ENCODE measurements around the gene ZNF467. TPM values are rescaled to one million over a fixed set of nuclear protein-coding genes. Genes with fewer than 3 reads are reported as not detected.
A peak's percentile ranks its signal among the peaks of the same experiment; 100 is the strongest.

The ZNF467 gene
- total and polyA plus RNA-seq, 11 donors = 2.6 to 9.5 (median 4.7) TPM

DNA sequence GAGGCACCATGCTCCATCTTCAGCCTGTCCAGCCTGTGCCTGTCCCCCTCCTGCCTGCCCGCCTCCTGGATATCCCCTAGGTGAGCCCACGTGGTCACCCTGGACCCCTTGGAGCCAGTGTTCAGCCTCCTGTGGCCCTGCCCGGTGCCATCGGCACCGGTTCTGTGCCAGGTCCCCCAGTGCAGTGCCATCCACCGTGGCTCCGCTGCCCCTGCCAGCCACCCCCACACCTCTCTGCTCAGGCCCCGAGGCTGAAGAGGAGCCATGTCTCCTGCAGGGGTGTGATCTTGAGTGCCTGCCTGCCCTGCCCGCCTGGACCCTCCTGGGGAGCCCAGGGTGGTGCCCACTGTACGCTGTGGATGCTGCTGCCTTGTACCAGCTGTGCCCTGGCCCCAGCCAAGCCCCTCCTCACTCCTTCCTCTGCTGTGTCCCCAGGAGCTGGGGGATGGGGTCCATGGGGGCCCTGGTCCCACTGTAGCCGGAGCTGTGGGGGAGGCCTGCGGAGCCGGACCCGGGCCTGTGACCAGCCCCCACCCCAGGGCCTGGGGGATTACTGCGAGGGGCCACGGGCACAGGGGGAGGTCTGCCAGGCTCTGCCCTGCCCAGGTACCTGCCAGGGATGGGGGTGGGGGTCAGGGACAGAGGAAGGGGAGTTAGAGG lies 38.6 kb upstream of the ZNF467 start:
- DNase-seq (no peak), ATAC-seq (no peak)
- no peaks in the 10 kb centered on the region for H3K36me3 ChIP-seq
- WGBS, 4 donors = 87 to 92% (median 89%) methylated on average over 14 to 16 of the region's 16 CpGs
- no peak overlapping the region for H3K4me3 ChIP-seq
- no peaks in the 10 kb centered on the region for H3K27me3 ChIP-seq
- H3K9me3 ChIP-seq = no peaks in the 10 kb centered on the region
- intact Hi-C loops (cut with DNase I) = no loop called here
- no peaks in the 10 kb centered on the region for H3K4me1 ChIP-seq
- no peak overlapping the region for H3K27ac ChIP-seq
- TF ChIP-seq, protein P1, sequence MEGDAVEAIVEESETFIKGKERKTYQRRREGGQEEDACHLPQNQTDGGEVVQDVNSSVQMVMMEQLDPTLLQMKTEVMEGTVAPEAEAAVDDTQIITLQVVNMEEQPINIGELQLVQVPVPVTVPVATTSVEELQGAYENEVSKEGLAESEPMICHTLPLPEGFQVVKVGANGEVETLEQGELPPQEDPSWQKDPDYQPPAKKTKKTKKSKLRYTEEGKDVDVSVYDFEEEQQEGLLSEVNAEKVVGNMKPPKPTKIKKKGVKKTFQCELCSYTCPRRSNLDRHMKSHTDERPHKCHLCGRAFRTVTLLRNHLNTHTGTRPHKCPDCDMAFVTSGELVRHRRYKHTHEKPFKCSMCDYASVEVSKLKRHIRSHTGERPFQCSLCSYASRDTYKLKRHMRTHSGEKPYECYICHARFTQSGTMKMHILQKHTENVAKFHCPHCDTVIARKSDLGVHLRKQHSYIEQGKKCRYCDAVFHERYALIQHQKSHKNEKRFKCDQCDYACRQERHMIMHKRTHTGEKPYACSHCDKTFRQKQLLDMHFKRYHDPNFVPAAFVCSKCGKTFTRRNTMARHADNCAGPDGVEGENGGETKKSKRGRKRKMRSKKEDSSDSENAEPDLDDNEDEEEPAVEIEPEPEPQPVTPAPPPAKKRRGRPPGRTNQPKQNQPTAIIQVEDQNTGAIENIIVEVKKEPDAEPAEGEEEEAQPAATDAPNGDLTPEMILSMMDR (IDR thresholded peaks at IDR 0.05) = no peak
- TF ChIP-seq POLR2A (IDR thresholded peaks at IDR 0.05) = no peak

GRCh38 chr7:149811221-149811620 lies 37.8 kb upstream of the ZNF467 start:
- no peak for TF ChIP-seq POLR2A (IDR thresholded peaks at IDR 0.05)
- TF ChIP-seq, protein P1 (IDR thresholded peaks at IDR 0.05) = no peak
- peaks cover 0 to 3% (median 0%) of the 10 kb centered on the region in 9 donors for H3K27me3 ChIP-seq
- 38 to 58% (median 55%) methylated on average over 1 to 3 of the region's 3 CpGs for WGBS, 4 donors
- H3K4me3 ChIP-seq = no peak overlapping the region
- no peaks in the 10 kb centered on the region for H3K36me3 ChIP-seq
- no peaks in the 10 kb centered on the region for H3K4me1 ChIP-seq
- H3K9me3 ChIP-seq = no peaks in the 10 kb centered on the region
- DNase-seq = no peak
- no peak for ATAC-seq
- H3K27ac ChIP-seq = no peak overlapping the region
- intact Hi-C loops (cut with DNase I) = no loop called here

GRCh38 chr7:149809215-149809614 lies 35.8 kb upstream of the ZNF467 start:
- 49 to 73% (median 49%) methylated on average over 2 of the region's 2 CpGs; no CpG with 5 or more reads in 1 of the 4 donors for WGBS, 4 donors
- ATAC-seq = peak; percentile 60 to 82 (median 74)

DNA sequence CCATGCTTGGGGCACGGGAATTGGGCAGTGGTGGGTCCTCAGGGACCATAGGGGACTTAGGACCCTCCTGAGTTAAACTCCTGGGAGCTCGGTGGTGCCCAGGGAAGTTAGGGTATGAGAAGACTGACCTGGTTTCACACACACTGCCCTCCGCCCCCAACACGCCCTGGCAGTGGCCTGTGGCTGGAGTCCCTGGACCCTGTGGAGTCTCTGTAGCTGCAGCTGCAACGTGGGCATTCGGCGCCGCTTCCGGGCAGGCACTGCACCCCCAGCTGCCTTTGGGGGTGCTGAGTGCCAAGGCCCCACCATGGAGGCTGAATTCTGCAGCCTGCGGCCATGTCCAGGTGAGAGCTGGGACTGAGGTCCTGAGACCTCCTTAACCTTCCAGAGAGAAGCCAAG lies 34.9 kb upstream of the ZNF467 start:
- Histone ChIP-seq H3K27me3 (peaks cover 0 to 3% (median 0%) of the 10 kb centered on the region in 9 donors), H3K4me3 (no peak overlapping the region), H3K27ac (no peak overlapping the region), H3K4me1 (no peaks in the 10 kb centered on the region), H3K36me3 (no peaks in the 10 kb centered on the region), H3K9me3 (no peaks in the 10 kb centered on the region)
- 89 to 95% (median 90%) methylated on average over 4 to 10 of the region's 10 CpGs for WGBS, 4 donors
- DNase-seq (no peak), ATAC-seq (no peak)
- intact Hi-C loops (cut with DNase I) = loop anchor here in 2 of 10 donors (10.0 kb wide), 2 partner anchors 236 to 466 kb away; no protein-coding TSS in a partner anchor
- TF ChIP-seq, protein P1 (IDR thresholded peaks at IDR 0.05) = no peak
- TF ChIP-seq POLR2A (IDR thresholded peaks at IDR 0.05) = no peak

More at GRCh38 chr7:149809215-149809614, 35.8 kb upstream of the ZNF467 start:
- H3K4me1 ChIP-seq = no peaks in the 10 kb centered on the region
- H3K4me3 ChIP-seq = no peak overlapping the region
- peak in 4 of 5 donors; percentile 38 to 82 (median 66) for DNase-seq
- H3K27me3 ChIP-seq = peaks cover 0 to 3% (median 0%) of the 10 kb centered on the region in 9 donors
- no peak overlapping the region for H3K27ac ChIP-seq
- H3K36me3 ChIP-seq = no peaks in the 10 kb centered on the region
- no peaks in the 10 kb centered on the region for H3K9me3 ChIP-seq
- TF ChIP-seq, protein P1 (IDR thresholded peaks at IDR 0.05) = peak in 1 of 12 donors; percentile 9
- no peak for TF ChIP-seq POLR2A (IDR thresholded peaks at IDR 0.05)
- intact Hi-C loops (cut with DNase I) = loop anchor here in 2 of 10 donors (10.0 kb wide), 2 partner anchors 236 to 466 kb away; no protein-coding TSS in a partner anchor
